Erythroblast (primary cell): ENCODE measurements around the gene AREG.

Experiments
- GATA1 ChIP-seq: IDR thresholded peaks from 2 replicates; pipeline ENCODE4 v1.6.1; 2011; ENCODE audit warnings: low read depth, mild to moderate bottlenecking, control low read depth, low read length, moderate library complexity
- POLR2A ChIP-seq: IDR thresholded peaks from 2 replicates; pipeline ENCODE4 v1.6.1; 2011; ENCODE audit warnings: mild to moderate bottlenecking, low read length

DNA sequence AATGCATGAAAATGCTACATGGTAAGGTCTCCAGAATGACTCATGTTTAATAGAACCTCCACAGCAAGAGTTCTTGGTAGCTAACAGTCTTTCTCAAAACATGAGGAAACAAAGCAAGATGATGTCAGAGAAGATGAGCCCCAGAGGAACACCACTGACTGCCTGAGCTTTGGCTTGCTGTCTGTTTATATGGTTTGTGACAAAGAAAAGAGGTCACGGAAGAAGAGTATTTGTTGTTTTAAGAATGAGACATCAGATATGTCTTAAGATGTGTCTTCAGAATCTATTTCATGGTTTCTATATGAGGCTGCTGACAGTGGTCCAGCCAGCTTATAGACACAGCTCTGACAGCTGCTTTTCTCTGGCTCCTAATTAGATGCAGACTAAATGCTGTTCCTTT is 18.8 kb upstream of the AREG start:
- TF ChIP-seq POLR2A = no peak
- TF ChIP-seq GATA1 = no peak
